GM19463 (cell line): ENCODE data around the gene CAMK1.

ENCODE experiments used
- ATAC-seq: cut with Tn5 transposase; IDR thresholded peaks from one replicate; pipeline ENCODE4 v1.9.1; 2021; ENCODE audit warnings: mild to moderate bottlenecking, moderate library complexity; ENCODE audit not compliant: unreplicated experiment

Gene CAMK1

GRCh38 chr3:9713142-9713541 is 56.6 kb downstream of the CAMK1 start:
- no peak for ATAC-seq

GRCh38 chr3:9712415-9712814 is 57.3 kb downstream of the CAMK1 start:
- ATAC-seq: no peak

- no peak for ATAC-seq
These were observed 59.5 kb downstream of the CAMK1 start for GRCh38 chr3:9710174-9710739.
